Body of pancreas (tissue), 4 donors: ENCODE results near the gene CANX.
A peak's percentile ranks its signal among the peaks of the same experiment; 100 is the strongest.

Experiments
- POLR2A ChIP-seq, 3 donors: fragments of 450-650 bp; IDR thresholded peaks; one replicate each; pipeline ENCODE4 v1.6.1; 2016; ENCODE audit warnings: antibody characterized with exemption in 3 of 3, mild to moderate bottlenecking in 2 of 3
- TF ChIP-seq, protein P1 (sequence below), 7 experiments: fragments of 450-650 bp in 4 of 7; fragments of 200-600 bp in 3 of 7; sonication (generic) in 3 of 7; IDR thresholded peaks; one replicate each; pipeline ENCODE4 v1.5.1; 2016 to 2019; ENCODE audit warnings: antibody characterized with exemption in 7 of 7

DNA sequence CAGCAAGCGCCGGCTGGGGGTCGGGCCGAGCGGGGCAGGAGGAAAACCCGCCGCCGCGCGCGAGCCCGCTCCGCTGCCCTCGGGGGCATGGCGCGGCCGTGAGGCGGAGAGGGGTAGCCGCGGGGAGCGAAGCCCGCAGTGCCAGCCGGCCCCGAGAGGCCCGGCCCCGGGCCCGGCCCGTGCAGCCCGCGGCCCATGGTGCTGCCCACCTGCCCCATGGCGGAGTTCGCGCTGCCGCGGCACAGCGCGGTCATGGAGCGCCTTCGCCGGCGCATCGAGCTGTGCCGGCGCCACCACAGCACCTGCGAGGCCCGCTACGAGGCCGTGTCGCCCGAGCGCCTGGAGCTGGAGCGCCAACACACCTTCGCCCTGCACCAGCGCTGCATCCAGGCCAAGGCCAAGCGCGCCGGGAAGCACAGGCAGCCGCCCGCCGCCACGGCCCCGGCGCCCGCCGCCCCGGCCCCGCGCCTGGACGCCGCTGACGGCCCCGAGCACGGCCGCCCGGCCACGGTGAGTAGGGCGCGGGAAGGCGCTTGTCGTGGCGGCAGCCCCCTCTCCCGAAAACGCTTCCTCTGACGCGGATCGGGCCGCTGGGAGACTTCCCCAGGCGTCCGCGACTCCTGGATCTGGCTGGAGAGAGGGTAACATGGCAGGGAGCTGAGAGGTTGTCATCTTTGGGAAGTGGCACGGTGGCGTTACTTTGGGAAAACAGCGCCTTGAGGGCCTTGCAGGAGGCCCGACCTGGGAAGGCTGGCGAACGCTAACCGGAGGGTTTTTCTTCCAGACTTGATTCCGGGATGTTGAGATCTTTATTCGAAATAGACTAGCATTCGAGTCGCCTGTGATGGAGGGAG lies 34.4 kb downstream of the CANX start:
- TF ChIP-seq, protein P1, sequence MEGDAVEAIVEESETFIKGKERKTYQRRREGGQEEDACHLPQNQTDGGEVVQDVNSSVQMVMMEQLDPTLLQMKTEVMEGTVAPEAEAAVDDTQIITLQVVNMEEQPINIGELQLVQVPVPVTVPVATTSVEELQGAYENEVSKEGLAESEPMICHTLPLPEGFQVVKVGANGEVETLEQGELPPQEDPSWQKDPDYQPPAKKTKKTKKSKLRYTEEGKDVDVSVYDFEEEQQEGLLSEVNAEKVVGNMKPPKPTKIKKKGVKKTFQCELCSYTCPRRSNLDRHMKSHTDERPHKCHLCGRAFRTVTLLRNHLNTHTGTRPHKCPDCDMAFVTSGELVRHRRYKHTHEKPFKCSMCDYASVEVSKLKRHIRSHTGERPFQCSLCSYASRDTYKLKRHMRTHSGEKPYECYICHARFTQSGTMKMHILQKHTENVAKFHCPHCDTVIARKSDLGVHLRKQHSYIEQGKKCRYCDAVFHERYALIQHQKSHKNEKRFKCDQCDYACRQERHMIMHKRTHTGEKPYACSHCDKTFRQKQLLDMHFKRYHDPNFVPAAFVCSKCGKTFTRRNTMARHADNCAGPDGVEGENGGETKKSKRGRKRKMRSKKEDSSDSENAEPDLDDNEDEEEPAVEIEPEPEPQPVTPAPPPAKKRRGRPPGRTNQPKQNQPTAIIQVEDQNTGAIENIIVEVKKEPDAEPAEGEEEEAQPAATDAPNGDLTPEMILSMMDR (IDR thresholded peaks at IDR 0.05) = no peak
- TF ChIP-seq POLR2A (IDR thresholded peaks at IDR 0.05) = peak in 1 of 3 donors; percentile 35
